Natural killer cell (primary cell): ENCODE results near the gene RBP7. TPM values are rescaled to one million over a fixed set of nuclear protein-coding genes. Genes with fewer than 3 reads are reported as not detected.

Source experiments
- ATAC-seq, 3 donors: fragments of 150-1000 bp in 2 of 3; fragments of 200-7000 bp in 1 of 3; cut with Tn5 transposase; 1 replicate in 1 of 3; 2 replicates in 2 of 3; pipeline ENCODE4 v1.10.0; 2021; ENCODE audit warnings: mild to moderate bottlenecking in 2 of 3, moderate library complexity in 2 of 3
- DNase-seq, 2 donors: peaks; one replicate each; pipeline versions ENCODE4 v3.0.0 to v3.0.0-alpha.2; 2013 to 2021; ENCODE audit warnings: mixed read lengths in 1 of 2
- H3K27ac ChIP-seq: one replicate; pipeline ENCODE4 v1.5.1; 2013; ENCODE audit warnings: mild to moderate bottlenecking, low read length
- H3K27me3 ChIP-seq: one replicate; pipeline ENCODE4 v1.6.1; 2013; ENCODE audit warnings: low read length; ENCODE audit not compliant: control insufficient read depth, insufficient read depth
- H3K36me3 ChIP-seq: one replicate; pipeline ENCODE4 v1.6.1; 2013; ENCODE audit warnings: low read length; ENCODE audit not compliant: control insufficient read depth, insufficient read depth
- H3K4me1 ChIP-seq: one replicate; pipeline ENCODE4 v1.6.1; 2013; ENCODE audit warnings: low read length; ENCODE audit not compliant: control insufficient read depth, insufficient read depth
- H3K4me3 ChIP-seq: one replicate; pipeline ENCODE4 v1.5.1; 2013; ENCODE audit warnings: low read length
- H3K9me3 ChIP-seq: one replicate; pipeline ENCODE4 v1.6.1; 2013; ENCODE audit warnings: low read length; ENCODE audit not compliant: control insufficient read depth, insufficient read depth
- H3K27ac Mint-ChIP-seq, 2 donors: one replicate each; pipeline ENCODE4 v1.8.0; 2022; ENCODE audit warnings: mild to moderate bottlenecking in 2 of 2, mixed read lengths in 2 of 2, moderate library complexity in 1 of 2
- H3K27me3 Mint-ChIP-seq, 2 donors: one replicate each; pipeline ENCODE4 v1.8.0; 2022; ENCODE audit warnings: low read depth in 2 of 2, mixed read lengths in 2 of 2
- H3K36me3 Mint-ChIP-seq: one replicate; pipeline ENCODE4 v1.8.0; 2022; ENCODE audit warnings: mixed read lengths
- H3K4me1 Mint-ChIP-seq, 2 donors: one replicate each; pipeline ENCODE4 v1.8.0; 2022; ENCODE audit warnings: mixed read lengths in 2 of 2
- H3K4me3 Mint-ChIP-seq: one replicate; pipeline ENCODE4 v1.8.0; 2022; ENCODE audit warnings: mild to moderate bottlenecking, moderate library complexity, mixed read lengths
- H3K9me3 Mint-ChIP-seq, 2 donors: one replicate each; pipeline ENCODE4 v1.8.0; 2022; ENCODE audit warnings: mixed read lengths in 2 of 2
- CTCF ChIP-seq: fragments of 200-600 bp; IDR thresholded peaks from one replicate; pipeline ENCODE4 v1.8.0; 2022; ENCODE audit warnings: antibody characterized with exemption
- WGBS: methylation state at CpG from one replicate; pipeline ENCODE4 v1.1.7; 2013; ENCODE audit warnings: missing lambda C conversion rate; ENCODE audit not compliant: insufficient coverage; 5-methylcytosine and 5-hydroxymethylcytosine counted together
- intact Hi-C: fragments of 100-400 bp; cut with micrococcal nuclease; formaldehyde crosslinking; loops from one replicate; pipeline ENCODE4 v1.14.2; 2022
- total RNA-seq, 4 donors: library from RNA; stranded (reverse); fragments of 120-200 nt in 1 of 4; gene quantifications; one replicate each; pipeline versions ENCODE4 v1.2.3 to v1.2.4, GENCODE V29; 2013 to 2022

Gene RBP7
- total RNA-seq, 3 donors from 2014 or later (not counting 1 experiment from before 2014, with no cell fraction given): 0.89 to 2.3 (median 1.5) TPM

- H3K27me3 Mint-ChIP-seq: no peaks in the 10 kb centered on the region
- H3K4me1 ChIP-seq: no peaks in the 10 kb centered on the region
- H3K27me3 ChIP-seq: no peaks in the 10 kb centered on the region
- no peak overlapping the region for H3K4me3 ChIP-seq
- H3K9me3 Mint-ChIP-seq: no peaks in the 10 kb centered on the region
- H3K36me3 Mint-ChIP-seq: no peaks in the 10 kb centered on the region
- ATAC-seq (no peak), DNase-seq (no peak)
- no peak overlapping the region for H3K27ac Mint-ChIP-seq
- peaks cover 25 to 29% of the 10 kb centered on the region in 2 donors for H3K4me1 Mint-ChIP-seq
- intact Hi-C loops: no loop called here
- peaks cover 12% of the 10 kb centered on the region for H3K36me3 ChIP-seq
- H3K4me3 Mint-ChIP-seq: no peak overlapping the region
- WGBS: 100% methylated on average over 3 of the region's 3 CpGs
- H3K27ac ChIP-seq: no peak overlapping the region
- H3K9me3 ChIP-seq: no peaks in the 10 kb centered on the region
- no peak for TF ChIP-seq CTCF
Measured at GRCh38 chr1:10050611-10051010, 53.6 kb downstream of the RBP7 start.

DNA sequence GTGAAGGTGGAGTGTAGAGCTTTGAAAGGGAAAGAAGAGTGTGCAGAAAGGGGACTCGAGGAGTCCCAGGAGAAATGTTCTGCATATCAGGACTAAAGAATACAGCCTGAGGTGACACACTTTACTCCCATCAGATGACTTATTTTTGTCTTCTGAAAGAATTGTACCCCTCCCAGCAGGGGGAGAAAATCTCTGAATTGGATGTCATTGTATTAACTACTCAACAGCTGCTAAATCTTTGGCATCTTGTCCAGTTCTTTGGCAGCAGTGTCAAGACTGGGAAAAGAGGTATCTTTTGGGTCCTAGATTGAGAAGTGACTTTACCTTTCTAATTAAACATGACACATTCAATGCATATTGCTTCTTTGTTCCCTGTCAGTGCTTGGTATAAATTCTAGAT lies 54.6 kb downstream of the RBP7 start:
- Mint-ChIP-seq H3K4me1 (peaks cover 18 to 19% of the 10 kb centered on the region in 2 donors), H3K4me3 (no peak overlapping the region), H3K9me3 (no peaks in the 10 kb centered on the region), H3K36me3 (no peaks in the 10 kb centered on the region), H3K27me3 (no peaks in the 10 kb centered on the region), H3K27ac (no peak overlapping the region)
- WGBS: 100% methylated on average over 1 of the region's 1 CpG
- intact Hi-C loops: no loop called here
- Histone ChIP-seq H3K27ac (no peak overlapping the region), H3K36me3 (peaks cover 12% of the 10 kb centered on the region), H3K9me3 (no peaks in the 10 kb centered on the region), H3K4me1 (no peaks in the 10 kb centered on the region), H3K4me3 (no peak overlapping the region), H3K27me3 (no peaks in the 10 kb centered on the region)
- DNase-seq (no peak), ATAC-seq (no peak)
- no peak for TF ChIP-seq CTCF

DNA sequence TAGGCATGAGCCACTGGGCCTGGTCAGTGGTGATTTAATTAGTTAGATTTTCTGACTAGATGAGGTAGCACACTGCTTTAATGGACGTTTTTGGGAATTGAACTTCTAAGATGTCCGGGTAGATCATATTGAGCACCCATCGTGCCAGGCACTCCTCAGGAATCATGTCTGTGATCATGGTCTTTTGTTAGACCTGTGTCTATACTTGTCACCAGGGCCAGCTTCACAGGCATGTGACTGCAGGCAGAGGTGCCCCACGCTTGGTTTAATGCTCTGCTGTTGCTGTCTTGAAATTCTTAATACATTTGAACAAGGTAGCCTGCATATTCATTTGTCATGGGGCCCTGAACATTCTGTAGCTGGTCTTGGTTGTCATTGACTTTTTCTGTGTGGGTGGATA lies 55.3 kb downstream of the RBP7 start:
- Histone ChIP-seq H3K36me3 (peaks cover 12% of the 10 kb centered on the region), H3K9me3 (no peaks in the 10 kb centered on the region), H3K4me3 (no peak overlapping the region), H3K27me3 (no peaks in the 10 kb centered on the region), H3K4me1 (no peaks in the 10 kb centered on the region), H3K27ac (no peak overlapping the region)
- Mint-ChIP-seq H3K27me3 (no peaks in the 10 kb centered on the region), H3K9me3 (no peaks in the 10 kb centered on the region), H3K27ac (no peak overlapping the region), H3K36me3 (no peaks in the 10 kb centered on the region), H3K4me3 (no peak overlapping the region), H3K4me1 (peaks cover 12 to 13% of the 10 kb centered on the region in 2 donors)
- TF ChIP-seq CTCF: no peak
- 91% methylated on average over 4 of the region's 4 CpGs for WGBS
- DNase-seq: no peak
- intact Hi-C loops: no loop called here
- ATAC-seq: no peak

DNA sequence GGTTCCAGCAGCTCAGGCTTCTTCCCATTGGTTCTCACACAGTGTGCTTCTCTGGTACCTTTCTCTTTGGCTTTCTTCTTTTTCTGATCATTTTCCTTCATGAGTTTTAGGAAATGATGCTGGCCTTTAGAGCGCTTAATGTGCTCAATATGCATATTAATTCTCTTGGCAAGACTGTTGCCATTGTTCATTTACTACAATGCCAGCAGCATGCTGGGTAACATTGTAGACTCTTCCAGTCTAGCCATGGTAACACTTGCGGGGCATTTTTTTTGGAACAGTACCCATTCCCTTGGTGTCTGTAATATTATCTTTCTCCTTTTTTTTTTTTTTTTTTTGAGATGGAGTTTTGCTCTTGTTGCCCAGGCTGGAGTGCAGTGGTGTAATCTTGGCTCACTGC lies 57.4 kb downstream of the RBP7 start:
- 94% methylated on average over 1 of the region's 2 CpGs for WGBS
- no peak for ATAC-seq
- intact Hi-C loops: no loop called here
- no peaks in the 10 kb centered on the region for H3K9me3 ChIP-seq
- no peaks in the 10 kb centered on the region for H3K9me3 Mint-ChIP-seq
- H3K4me3 ChIP-seq: no peak overlapping the region
- H3K4me1 ChIP-seq: no peaks in the 10 kb centered on the region
- no peak overlapping the region for H3K4me3 Mint-ChIP-seq
- H3K27me3 ChIP-seq: no peaks in the 10 kb centered on the region
- H3K27me3 Mint-ChIP-seq: no peaks in the 10 kb centered on the region
- peaks cover 6 to 13% of the 10 kb centered on the region in 2 donors for H3K4me1 Mint-ChIP-seq
- H3K27ac ChIP-seq: no peak overlapping the region
- H3K36me3 Mint-ChIP-seq: no peaks in the 10 kb centered on the region
- DNase-seq: no peak
- H3K36me3 ChIP-seq: peaks cover 5% of the 10 kb centered on the region
- no peak for TF ChIP-seq CTCF
- H3K27ac Mint-ChIP-seq: no peak overlapping the region
